HG03460 (cell line): ENCODE measurements around the gene ZNF558.

Experiments used
- ATAC-seq: cut with Tn5 transposase; IDR thresholded peaks from one replicate; pipeline ENCODE4 v1.9.1; 2021; ENCODE audit not compliant: unreplicated experiment

ZNF558 gene

GRCh38 chr19:8832132-8833021 is at the start of gene ZNF558, which contains the start of gene MBD3L1:
ZNF558 (minus strand) TSS chr19:8832304; CDS start chr19:8822659, 9,645 bp downstream.
MBD3L1 (plus strand) TSS chr19:8832377; CDS start chr19:8842679, 10,302 bp downstream.
- ATAC-seq: peak; percentile 83

- no peak for ATAC-seq
Observed at GRCh38 chr19:8881512-8881911, 49.4 kb upstream of the ZNF558 start.

GRCh38 chr19:8880868-8881488 is 48.9 kb upstream of the ZNF558 start:
- no peak for ATAC-seq

GRCh38 chr19:8877854-8878705 is 46.0 kb upstream of the ZNF558 start:
- ATAC-seq: no peak

GRCh38 chr19:8866344-8866743 is 34.2 kb upstream of the ZNF558 start:
- ATAC-seq: no peak

- ATAC-seq: no peak
Observed at GRCh38 chr19:8858260-8858659, 26.2 kb upstream of the ZNF558 start.

- ATAC-seq: no peak
Observed at GRCh38 chr19:8850488-8850887, 18.4 kb upstream of the ZNF558 start.

GRCh38 chr19:8849232-8849631 is 17.1 kb upstream of the ZNF558 start:
- no peak for ATAC-seq

GRCh38 chr19:8846819-8847218 is 14.7 kb upstream of the ZNF558 start:
- no peak for ATAC-seq

- ATAC-seq: no peak
Observed at GRCh38 chr19:8840708-8841107, 8.6 kb upstream of the ZNF558 start.

- ATAC-seq: no peak
Observed at GRCh38 chr19:8835877-8836276, 3.8 kb upstream of the ZNF558 start.

- ATAC-seq: no peak
Observed at GRCh38 chr19:8835446-8835845, 3.3 kb upstream of the ZNF558 start.

GRCh38 chr19:8831832-8832131 is 322 bp downstream of the ZNF558 start:
- ATAC-seq: peak; percentile 13

GRCh38 chr19:8831373-8831772 is 731 bp downstream of the ZNF558 start:
- ATAC-seq: no peak

GRCh38 chr19:8827277-8827676 is 4.8 kb downstream of the ZNF558 start:
- no peak for ATAC-seq

GRCh38 chr19:8826371-8826770 is 5.7 kb downstream of the ZNF558 start:
- no peak for ATAC-seq

GRCh38 chr19:8821748-8822241 is 10.3 kb downstream of the ZNF558 start:
- ATAC-seq: no peak

- ATAC-seq: no peak
Observed at GRCh38 chr19:8820234-8820633, 11.9 kb downstream of the ZNF558 start.

- no peak for ATAC-seq
Observed at GRCh38 chr19:8815780-8816179, 16.3 kb downstream of the ZNF558 start.

- no peak for ATAC-seq
Observed at GRCh38 chr19:8814176-8814575, 17.9 kb downstream of the ZNF558 start.
